Neuron (in vitro differentiated cells): ENCODE data around the gene CD274.
"Not testable (repeated sequence)": the region's sequence is repeated elsewhere in the genome, so short reads cannot be mapped to it uniquely, and the experiment has no call there.

Source experiments
- H2AFZ ChIP-seq: one replicate; pipeline ENCODE4 v1.6.1; 2013; ENCODE audit warnings: low read depth, mild to moderate bottlenecking, inconsistent platforms, low read length, moderate library complexity
- H3K27me3 ChIP-seq: one replicate; pipeline ENCODE4 v1.6.1; 2013; ENCODE audit warnings: low read length; ENCODE audit not compliant: insufficient read depth
- H3K36me3 ChIP-seq: one replicate; pipeline ENCODE4 v1.6.1; 2013; ENCODE audit warnings: low read length; ENCODE audit not compliant: insufficient read depth
- H3K4me1 ChIP-seq: one replicate; pipeline ENCODE4 v1.6.1; 2013; ENCODE audit warnings: low read length; ENCODE audit not compliant: insufficient read depth
- H3K4me3 ChIP-seq: 2 replicates; pipeline ENCODE4 v1.5.1; 2013; ENCODE audit warnings: mild to moderate bottlenecking, low read length, moderate library complexity
- H3K9me3 ChIP-seq: one replicate; pipeline ENCODE4 v1.6.1; 2013; ENCODE audit warnings: low read length

The CD274 gene

GRCh38 chr9:5485378-5486085 lies 35.2 kb downstream of the CD274 start:
- Histone ChIP-seq H3K36me3 (no peaks in the 10 kb centered on the region), H3K4me3 (no peak overlapping the region), H3K9me3 (no peaks in the 10 kb centered on the region), H2AFZ (no peak overlapping the region), H3K27me3 (no peaks in the 10 kb centered on the region), H3K4me1 (no peaks in the 10 kb centered on the region)

- Histone ChIP-seq H3K9me3 (no peaks in the 10 kb centered on the region), H2AFZ (no peak overlapping the region), H3K36me3 (no peaks in the 10 kb centered on the region), H3K4me3 (no peak overlapping the region), H3K27me3 (no peaks in the 10 kb centered on the region), H3K4me1 (no peaks in the 10 kb centered on the region)
Observed at GRCh38 chr9:5486988-5487387, 36.6 kb downstream of the CD274 start.

GRCh38 chr9:5488221-5489008 lies 38.1 kb downstream of the CD274 start:
- no peak overlapping the region for H2AFZ ChIP-seq
- H3K36me3 ChIP-seq, result no peaks in the 10 kb centered on the region
- no peaks in the 10 kb centered on the region for H3K4me1 ChIP-seq
- no peaks in the 10 kb centered on the region for H3K27me3 ChIP-seq
- H3K9me3 ChIP-seq, result no peaks in the 10 kb centered on the region
- no peak overlapping the region for H3K4me3 ChIP-seq

- no peaks in the 10 kb centered on the region for H3K9me3 ChIP-seq
- no peaks in the 10 kb centered on the region for H3K4me1 ChIP-seq
- no peak overlapping the region for H3K4me3 ChIP-seq
- no peaks in the 10 kb centered on the region for H3K27me3 ChIP-seq
- no peak overlapping the region for H2AFZ ChIP-seq
- no peaks in the 10 kb centered on the region for H3K36me3 ChIP-seq
Observed at GRCh38 chr9:5489630-5490490, 39.5 kb downstream of the CD274 start.

- H2AFZ ChIP-seq, result no peak overlapping the region
- H3K4me3 ChIP-seq, result no peak overlapping the region
- H3K36me3 ChIP-seq, result no peaks in the 10 kb centered on the region
- H3K4me1 ChIP-seq, result no peaks in the 10 kb centered on the region
- H3K27me3 ChIP-seq, result no peaks in the 10 kb centered on the region
- H3K9me3 ChIP-seq, result no peaks in the 10 kb centered on the region
Observed at GRCh38 chr9:5492965-5493678, 42.8 kb downstream of the CD274 start.

- Histone ChIP-seq H3K27me3 (no peaks in the 10 kb centered on the region), H3K9me3 (no peaks in the 10 kb centered on the region), H3K4me3 (no peak overlapping the region), H3K4me1 (no peaks in the 10 kb centered on the region), H2AFZ (no peak overlapping the region), H3K36me3 (no peaks in the 10 kb centered on the region)
Observed at GRCh38 chr9:5493679-5494511, 43.6 kb downstream of the CD274 start.

GRCh38 chr9:5494765-5495164 lies 44.4 kb downstream of the CD274 start:
- H2AFZ ChIP-seq, result not testable (repeated sequence)

GRCh38 chr9:5499157-5499556 lies 48.8 kb downstream of the CD274 start:
- Histone ChIP-seq H3K36me3 (no peaks in the 10 kb centered on the region), H3K4me1 (no peaks in the 10 kb centered on the region), H3K9me3 (peaks cover 2% of the 10 kb centered on the region), H2AFZ (no peak overlapping the region), H3K4me3 (no peak overlapping the region), H3K27me3 (no peaks in the 10 kb centered on the region)

More at GRCh38 chr9:5494765-5495164, 44.4 kb downstream of the CD274 start:
- H3K4me1 ChIP-seq, H3K4me3 ChIP-seq, H3K9me3 ChIP-seq, H3K27me3 ChIP-seq, H3K36me3 ChIP-seq: not testable (repeated sequence)

- H3K4me1 ChIP-seq, result no peaks in the 10 kb centered on the region
- peaks cover 2% of the 10 kb centered on the region for H3K9me3 ChIP-seq
- no peaks in the 10 kb centered on the region for H3K27me3 ChIP-seq
Observed at GRCh38 chr9:5499889-5500398, 49.6 kb downstream of the CD274 start.

GRCh38 chr9:5500441-5501235 lies 50.3 kb downstream of the CD274 start:
- Histone ChIP-seq H2AFZ (no peak overlapping the region), H3K36me3 (no peaks in the 10 kb centered on the region), H3K4me1 (no peaks in the 10 kb centered on the region), H3K4me3 (no peak overlapping the region), H3K9me3 (peaks cover 2% of the 10 kb centered on the region), H3K27me3 (no peaks in the 10 kb centered on the region)

More at GRCh38 chr9:5499889-5500398, 49.6 kb downstream of the CD274 start:
- no peaks in the 10 kb centered on the region for H3K36me3 ChIP-seq
- no peak overlapping the region for H3K4me3 ChIP-seq
- H2AFZ ChIP-seq, result no peak overlapping the region

- no peak overlapping the region for H2AFZ ChIP-seq
- no peak overlapping the region for H3K4me3 ChIP-seq
- peaks cover 2% of the 10 kb centered on the region for H3K9me3 ChIP-seq
- H3K4me1 ChIP-seq, result no peaks in the 10 kb centered on the region
- no peaks in the 10 kb centered on the region for H3K36me3 ChIP-seq
- no peaks in the 10 kb centered on the region for H3K27me3 ChIP-seq
Observed at GRCh38 chr9:5502553-5502952, 52.2 kb downstream of the CD274 start.
